ENCODE measurements around the gene RASL11A.
"Not testable (repeated sequence)": the region's sequence is repeated elsewhere in the genome, so short reads cannot be mapped to it uniquely, and the experiment has no call there.

Gene RASL11A

DNA sequence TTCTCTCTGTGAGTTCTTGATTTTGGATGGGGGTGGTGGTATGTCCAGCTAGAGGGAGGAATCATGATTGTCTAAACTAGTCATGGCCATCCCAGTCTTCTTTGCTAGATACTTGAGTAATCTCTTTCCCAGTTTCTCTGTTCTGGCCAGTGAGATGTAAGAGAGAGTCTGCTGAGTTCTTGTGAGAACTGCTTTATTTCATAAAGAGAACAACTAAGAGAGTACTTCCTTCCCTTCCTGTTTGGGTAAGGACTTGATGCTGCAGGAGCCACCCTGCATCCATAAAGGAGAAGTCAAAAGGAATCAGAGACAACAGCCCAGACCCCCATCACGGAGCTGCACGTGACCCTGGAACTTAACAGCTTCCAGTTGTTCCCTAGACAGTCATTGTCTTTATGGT is 3.0 kb upstream of the RASL11A start:
- no peak for DNase-seq (ENCODE audit: low read depth, low spot score)

DNA sequence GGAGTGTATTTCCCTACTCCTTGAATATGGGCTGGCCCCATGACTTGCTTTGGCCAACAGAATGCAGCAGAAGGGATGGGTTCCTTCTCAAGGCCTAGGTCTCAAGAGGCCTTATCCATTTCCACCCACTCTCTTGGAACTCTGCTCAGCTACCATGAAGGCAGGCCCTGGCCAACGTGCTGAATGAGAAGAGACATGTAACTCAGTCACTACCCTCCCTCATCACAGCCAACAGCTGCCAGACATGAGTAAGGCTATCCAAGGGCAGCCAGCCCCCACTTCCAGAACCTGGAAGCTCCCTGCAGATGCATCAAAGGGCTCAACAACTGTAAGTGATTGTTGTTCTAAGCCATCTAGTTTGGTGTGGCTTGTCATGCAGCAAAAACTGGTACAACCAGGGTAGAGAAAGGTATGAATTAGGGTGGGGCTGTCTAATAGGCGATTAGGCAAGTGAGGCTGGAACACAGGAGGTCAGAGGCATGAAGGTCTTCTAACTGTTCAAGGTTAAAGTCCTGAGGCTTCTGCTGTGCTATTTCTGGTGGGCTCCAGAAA is 1.4 kb upstream of the RASL11A start:
- DNase-seq (ENCODE audit: low read depth, low spot score) = no peak

DNA sequence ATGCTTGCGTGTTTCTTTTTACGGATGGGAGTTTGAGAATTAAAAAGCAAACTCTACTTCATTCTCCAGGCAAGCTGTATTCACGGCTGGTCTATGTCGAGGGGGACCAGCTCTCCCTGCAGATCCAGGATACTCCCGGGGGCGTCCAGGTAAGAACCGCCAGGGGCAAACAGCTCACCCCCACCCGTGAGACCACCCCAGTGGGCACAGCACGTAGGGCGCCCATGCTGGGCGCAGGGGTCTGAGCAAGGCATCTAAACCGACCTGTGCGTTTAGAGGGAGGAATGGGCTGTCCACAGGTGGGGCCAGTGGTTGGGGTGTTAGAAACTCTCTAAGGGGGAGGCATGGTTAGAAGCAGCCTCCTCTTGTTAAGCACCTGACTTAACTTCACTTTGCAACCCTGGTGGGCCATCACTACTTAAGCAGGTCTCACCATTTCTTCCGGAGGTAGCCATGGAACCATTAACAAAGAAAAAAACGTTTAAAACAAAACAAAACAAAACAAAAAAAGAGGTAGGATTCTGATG is 1.0 kb downstream of the RASL11A start:
- no peak for DNase-seq (ENCODE audit: low read depth, low spot score)

DNA sequence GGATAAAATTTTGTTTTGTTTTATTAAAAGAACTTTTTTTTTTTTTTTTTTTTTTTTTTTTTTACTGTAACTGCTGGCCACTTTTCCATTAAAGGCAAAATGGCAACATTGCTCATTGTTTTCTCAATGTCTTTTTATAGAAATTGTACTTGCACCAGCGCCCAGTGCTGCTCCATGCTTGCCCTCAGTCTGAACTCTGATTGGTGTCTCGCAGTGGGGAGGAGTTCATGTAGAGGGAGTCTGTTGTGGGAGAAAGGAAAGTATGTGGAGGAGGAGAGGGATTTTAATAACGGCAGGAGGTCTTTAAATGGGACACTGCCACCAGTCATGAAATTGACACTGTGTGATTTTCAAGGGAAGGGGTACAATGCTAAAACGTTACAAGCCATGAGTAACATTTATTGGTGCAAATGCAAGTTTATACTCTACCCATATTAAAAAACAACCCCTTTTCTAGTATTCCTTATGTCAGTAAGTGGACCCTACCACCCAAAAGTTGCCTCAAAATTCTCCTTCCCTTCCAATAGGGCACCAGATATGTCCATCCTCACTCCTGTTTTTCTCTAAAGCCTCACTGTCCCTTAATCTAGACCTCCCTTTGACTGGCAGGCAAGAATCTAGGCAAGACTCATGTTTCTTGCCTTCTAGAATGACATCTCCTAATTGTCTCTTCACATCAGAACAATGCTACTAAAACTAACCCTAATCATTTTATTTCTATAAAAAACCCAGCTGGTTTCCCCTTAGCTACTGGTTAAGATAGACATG is 3.2 kb downstream of the RASL11A start:
- DNase-seq (ENCODE audit: low read depth, low spot score) = no peak

DNA sequence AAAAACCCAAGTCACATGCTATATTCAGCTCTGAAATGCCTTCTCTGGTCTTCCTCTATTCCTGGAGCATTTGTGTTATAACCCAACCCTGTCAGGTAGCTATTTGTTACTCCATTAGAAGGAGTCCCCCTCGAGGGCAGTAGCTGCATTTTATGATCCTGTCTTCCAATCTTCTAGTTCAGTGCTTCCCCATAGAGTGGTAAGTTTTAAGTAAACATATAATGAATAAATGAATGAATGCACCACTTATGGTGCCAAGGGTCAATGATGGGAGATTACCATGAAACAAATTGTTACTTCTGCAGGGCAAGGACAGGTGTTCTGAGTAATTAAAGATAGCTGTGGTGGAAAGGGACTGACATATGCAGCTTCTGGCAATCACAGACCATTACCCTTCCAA is 4.0 kb downstream of the RASL11A start:
- no peak for DNase-seq (ENCODE audit: low read depth, low spot score)

DNA sequence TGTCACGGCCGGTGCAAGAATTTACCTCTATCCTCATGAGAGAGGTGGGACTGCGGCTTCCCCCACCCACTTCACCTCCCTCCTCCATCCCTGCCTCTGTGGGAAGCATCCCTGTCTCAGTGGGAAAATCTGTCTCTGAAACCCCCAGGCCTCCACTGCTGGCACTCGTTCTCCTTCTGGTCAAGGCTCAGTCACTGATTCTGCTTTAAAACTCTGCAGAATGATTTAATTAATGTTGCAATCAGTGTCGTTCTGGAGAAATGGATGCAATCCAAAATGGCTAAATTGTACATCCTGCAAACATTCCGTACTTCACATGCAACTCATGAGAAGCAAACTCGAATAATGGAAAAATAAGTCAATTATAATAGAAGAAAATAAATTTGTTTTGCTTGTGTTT is 5.6 kb downstream of the RASL11A start:
- DNase-seq (ENCODE audit: low read depth, low spot score) = no peak

DNA sequence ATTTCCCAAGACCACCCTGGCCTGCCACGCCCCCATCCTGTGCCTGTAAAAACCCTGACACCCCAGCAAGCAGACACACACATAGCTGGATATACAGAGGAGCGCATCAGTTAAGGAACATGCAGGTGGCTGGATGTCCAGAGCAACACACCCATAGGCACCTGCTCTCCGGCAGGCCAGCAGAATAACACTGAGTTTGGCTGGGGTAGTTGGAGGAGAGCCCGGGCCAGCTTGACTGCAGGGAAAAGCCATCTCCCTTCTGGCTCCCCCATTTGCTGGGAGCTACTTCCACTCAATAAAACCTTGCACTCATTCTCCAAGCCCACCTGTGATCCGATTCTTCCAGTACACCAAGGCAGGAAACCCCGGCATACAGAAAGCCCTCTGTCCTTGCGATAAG is 8.9 kb downstream of the RASL11A start:
- no peak for DNase-seq (ENCODE audit: low read depth, low spot score)

DNA sequence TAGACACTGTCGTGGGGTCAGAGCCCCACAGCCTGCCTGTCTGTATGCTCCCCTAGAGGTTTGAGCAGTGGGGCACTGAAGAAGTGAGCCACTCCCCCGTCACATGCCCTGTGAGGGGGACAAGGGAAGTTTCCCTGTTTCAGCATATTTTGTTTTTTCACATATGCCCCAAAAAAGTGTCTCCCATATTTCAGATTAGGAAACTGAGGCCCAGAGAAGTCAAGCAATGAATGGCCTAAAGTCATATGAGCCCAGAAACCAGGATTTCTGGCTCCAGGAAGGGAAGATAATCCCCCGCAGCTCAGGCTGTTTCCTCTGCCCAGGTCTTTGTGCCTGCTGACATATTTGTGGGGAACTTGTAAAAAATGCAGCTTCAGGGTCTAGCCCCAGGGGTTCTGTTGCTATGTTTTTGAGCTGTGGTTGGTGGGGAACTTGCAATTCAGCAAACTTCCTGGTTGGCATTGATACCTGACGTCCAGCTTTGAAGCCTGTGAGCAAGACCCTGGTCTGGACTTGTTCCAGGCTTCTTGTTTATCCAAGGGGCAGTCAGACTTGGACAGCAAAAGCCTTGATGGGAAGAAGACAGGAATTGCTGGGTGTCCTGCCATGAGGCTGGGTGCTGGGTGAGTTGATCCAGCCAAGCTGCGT is 9.5 kb downstream of the RASL11A start:
- DNase-seq (ENCODE audit: low read depth, low spot score) = no peak

DNA sequence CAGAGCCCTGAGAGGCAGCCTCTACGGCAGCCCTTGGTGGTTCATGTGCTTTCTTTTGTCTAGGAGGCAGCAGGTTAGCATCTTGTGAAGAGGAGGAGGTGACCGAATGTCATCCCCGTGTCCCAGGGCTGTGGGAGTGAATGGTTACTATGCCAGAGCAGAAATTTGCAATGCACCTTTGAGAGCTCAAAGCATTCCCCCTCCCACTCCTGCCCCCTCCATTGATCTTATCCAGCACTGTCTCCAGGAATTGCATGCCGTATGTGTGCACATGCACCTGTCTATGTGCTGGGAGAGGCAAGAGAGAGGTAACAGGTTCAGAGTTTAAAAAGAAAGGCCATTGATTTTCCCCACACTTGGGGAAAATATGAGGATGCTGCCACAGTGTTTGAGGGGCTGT is 10.2 kb downstream of the RASL11A start:
- no peak for DNase-seq (ENCODE audit: low read depth, low spot score)

DNA sequence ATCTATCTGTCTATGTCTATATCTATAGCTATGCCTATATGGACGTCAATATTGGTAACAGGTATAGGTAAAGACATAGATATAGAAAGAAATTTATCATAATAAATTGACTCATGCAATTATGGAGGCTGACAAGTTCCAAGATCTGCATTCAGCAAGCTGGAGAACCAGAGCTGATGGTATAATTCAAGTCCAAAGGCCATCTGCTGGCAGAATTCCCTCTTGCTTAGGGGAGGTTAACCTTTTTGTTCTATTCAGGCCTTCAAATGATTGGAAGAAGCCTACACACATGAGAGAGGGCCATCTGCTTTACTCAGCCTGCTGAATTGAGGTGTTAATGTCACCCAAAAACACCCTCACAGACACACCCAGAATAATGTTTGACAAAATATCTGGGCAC is 10.8 kb downstream of the RASL11A start:
- no peak for DNase-seq (ENCODE audit: low read depth, low spot score)

DNA sequence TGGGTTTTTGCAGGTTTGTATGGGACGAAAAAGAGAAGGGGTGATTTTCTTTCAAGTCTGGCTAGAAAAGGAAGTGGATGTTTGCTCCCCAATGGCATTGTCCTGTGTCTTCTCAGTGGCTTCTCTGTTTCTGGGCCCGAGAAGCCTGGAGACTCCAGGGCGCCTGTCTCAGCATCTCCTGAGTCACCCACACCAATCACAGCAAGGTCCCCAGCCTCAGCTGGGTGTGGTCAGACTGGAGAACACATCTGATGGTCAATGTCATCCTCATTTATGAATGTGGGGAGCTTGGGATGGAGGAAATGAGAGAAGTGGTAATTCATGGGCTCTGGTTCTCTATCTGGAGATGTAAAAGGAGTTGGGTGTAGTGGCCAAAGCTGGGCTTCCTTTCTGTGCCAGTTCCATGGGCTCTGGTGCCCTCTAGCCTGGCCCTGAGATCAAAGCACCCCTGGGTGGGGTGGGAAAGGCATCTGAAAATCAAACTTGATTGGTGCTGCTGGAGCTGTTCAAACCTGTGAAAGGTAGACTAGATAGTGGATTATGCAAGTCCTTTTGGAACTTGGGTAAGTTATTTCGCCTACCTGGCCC is 13.4 kb downstream of the RASL11A start:
- DNase-seq (ENCODE audit: low read depth, low spot score) = no peak

DNA sequence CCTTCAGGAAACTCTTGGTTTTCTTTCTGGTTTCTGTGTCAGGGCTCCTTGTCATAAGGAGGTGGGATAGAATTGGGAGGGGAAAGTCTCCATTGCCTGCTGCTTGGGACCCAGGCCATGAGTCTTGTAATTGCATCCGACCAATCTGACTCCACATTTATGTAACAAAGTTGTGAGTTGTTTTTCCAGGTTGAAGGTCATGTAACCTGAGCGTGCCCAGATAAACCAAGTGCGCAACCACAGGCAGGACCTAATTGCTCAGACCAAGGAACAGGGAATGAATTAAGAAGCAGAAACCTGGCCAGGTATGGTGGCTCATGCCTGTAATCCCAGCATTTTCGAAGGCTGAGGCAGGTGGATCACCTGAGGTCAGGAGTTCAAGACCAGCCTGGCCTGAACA is 17.8 kb downstream of the RASL11A start:
- DNase-seq (ENCODE audit: low read depth, low spot score) = no peak

DNA sequence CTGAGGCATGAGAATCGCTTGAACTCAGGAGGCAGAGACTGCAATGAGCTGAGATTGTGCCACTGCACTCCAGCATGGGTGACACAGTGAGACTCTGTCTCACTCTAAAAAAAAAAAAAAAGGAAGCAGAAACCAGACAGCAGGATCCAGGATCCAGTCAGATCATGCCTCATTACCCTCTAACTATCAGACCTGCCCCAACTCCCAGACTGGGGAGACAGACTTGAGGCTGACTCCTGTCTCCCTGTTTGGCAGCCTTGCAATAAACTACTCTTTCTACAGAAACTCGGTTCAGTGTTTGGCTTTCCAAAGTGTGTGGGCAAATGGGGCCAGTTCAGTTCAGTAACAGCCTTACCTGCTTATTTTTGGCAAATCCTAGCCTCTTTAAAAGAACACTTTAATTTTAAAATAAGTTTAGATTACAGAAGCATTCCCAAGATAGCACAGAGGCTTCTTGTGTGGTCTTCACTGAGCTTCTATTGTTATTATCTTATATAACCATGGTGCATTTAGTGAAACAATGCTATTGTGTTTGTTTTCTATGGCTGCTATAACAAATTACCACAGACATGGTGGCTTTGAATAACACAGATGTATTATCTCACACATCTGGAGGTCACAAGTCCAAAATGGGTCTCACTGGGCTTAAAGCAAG is 18.5 kb downstream of the RASL11A start:
- DNase-seq (ENCODE audit: low read depth, low spot score) = no peak

DNA sequence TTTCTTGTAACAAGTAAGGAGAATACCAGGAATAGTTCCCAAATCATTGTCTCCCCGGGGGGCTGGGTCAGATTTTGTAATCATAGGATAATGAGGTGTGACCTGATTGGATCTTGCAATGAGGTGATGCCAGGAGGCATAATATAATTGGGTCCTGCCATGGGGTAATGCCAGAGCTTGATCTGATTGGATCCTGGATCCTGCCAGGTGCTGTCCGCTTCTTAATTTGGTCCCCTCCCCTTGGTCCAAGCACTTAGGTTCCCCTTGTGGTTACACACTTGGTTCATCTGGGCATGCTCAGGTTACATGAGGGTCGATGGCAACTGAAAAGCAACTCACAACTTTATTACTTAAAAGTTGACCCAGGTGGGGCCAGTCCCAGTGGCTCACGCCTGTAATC is 20.1 kb downstream of the RASL11A start:
- no peak for DNase-seq (ENCODE audit: low read depth, low spot score)

DNA sequence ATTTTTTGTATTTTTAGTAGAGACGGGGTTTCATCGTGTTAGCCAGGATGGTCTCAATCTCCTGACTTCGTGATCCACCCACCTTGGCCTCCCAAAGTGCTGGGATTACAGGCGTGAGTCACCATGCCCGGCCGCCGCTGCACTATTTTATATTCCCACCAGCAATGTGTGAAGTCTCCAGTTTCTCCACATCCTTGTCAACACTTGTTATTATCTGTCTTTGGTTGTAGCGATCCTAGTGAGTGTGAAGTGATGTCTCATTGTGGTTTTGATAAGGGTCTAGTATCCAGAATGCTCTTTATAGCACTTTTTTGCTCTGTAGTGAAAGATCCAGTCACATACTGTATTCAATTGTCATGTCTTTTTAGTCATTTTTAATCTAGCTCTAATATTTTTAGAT is 21.3 kb downstream of the RASL11A start:
- not testable (repeated sequence) for DNase-seq (ENCODE audit: low read depth, low spot score)

DNA sequence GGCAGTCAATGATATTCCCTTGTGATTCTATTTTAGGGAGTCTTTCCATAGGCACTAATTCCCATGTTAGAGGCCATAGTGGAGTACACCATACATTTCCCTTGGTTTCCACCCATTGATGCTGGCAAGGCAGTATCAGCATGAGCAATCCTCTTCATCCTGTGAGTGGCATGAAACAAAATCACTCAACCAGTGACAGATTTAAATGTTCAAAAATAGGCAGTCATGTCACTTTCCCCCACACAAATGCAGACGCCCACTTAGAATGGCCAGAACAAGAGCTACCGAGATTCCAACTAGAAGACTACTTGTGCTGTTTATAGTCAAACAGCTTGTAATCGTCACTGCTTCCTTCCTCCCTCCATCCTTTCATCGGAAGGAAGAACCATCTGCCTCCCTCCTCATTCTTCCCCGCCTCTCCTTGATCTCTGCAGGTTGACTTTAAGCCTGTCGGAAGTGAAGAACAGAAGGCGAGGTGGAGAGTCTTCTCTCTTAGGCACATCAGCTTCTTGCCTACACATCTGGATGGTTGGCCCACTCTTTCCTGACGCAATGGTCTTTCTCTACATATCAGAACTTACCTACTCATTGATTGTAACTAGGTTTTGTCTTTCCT is 22.6 kb downstream of the RASL11A start:
- DNase-seq (ENCODE audit: low read depth, low spot score) = no peak

DNA sequence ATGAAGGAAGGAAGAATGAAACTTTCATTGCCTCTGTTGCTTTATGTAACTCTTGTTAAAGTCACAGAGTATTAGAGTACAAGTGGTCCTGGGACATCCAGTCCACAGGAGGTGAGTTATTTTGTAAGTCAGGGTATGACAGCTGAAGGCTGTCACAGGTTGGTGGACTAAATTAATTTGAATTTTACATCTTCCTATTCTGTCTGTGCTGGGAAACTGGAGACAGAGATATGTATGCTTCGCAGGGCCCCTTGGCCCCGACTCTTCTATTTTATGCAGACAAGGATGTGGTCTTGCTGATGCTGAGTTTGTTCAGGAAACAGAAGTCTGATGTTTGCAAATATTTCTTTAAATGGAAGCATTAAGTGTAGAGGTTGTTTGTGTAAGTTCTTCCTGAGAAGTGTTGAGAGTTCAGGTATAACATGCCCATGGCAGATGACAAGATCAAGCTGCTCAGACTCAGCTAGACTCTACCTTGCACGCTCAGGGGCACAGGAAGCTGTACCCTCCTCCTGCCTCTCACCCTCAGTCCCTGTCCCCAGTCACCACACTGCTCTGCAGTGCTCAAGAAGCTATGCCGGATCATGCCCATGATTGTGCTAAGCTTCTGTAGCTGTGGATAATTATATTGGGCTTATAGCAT is 23.4 kb downstream of the RASL11A start:
- no peak for DNase-seq (ENCODE audit: low read depth, low spot score)

DNA sequence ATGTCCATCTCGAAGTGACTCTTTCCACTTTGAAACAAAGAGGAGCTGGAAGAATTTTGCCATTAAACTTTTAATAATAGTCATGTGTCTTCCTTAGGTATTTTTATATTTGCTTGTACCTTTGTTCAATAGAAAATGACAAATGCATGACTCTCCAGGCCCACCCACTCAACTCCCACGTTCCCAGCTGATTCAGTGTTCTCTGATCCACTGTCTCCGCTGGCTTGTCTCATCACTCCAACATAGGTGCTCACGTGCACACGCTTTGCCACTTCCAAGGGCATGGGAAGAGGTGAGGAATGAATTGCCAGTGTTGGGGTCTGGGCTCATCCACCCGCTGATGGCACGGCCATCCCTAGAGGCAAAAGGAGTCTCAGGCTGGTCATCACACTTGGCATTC is 24.5 kb downstream of the RASL11A start:
- no peak for DNase-seq (ENCODE audit: low read depth, low spot score)

DNA sequence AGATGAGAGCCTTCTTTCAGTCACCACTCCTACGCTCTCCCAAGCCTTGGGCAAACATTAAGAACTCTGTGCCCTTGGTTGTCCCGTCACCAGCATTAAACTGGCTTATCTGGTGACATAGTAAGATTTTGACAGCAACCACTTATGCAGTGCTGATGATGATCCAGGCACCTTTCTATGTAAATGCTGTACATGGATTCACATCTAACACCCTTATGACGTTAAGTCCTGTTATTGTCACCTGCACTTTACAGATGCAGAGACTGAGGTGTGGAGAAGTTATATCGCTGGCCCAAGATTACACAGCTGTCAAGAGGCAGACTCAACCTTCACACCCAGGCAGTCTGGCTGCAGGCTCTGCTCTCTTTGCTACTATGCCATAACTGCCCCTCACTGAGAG is 25.0 kb downstream of the RASL11A start:
- DNase-seq (ENCODE audit: low read depth, low spot score) = no peak

DNA sequence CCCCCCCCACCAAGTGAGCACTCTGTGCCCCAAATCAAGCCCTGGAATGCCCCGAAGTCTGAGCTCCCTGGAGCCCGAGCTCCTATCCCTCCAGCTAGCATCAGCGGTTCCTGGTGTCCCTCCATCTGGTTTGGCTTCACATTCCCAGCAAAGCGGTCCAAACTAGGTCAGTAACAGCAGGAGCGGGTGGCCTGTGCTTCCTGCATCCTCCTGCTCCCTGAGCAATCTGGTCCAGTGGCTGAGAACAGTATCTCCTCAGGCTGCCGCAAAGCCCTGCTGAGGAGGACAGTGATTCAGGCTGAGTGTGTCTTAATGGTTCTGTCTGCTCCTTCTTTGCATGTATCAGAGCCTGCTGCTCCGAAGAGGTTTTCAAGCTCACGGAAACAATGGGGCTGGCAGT is 25.9 kb downstream of the RASL11A start:
- DNase-seq (ENCODE audit: low read depth, low spot score) = no peak

DNA sequence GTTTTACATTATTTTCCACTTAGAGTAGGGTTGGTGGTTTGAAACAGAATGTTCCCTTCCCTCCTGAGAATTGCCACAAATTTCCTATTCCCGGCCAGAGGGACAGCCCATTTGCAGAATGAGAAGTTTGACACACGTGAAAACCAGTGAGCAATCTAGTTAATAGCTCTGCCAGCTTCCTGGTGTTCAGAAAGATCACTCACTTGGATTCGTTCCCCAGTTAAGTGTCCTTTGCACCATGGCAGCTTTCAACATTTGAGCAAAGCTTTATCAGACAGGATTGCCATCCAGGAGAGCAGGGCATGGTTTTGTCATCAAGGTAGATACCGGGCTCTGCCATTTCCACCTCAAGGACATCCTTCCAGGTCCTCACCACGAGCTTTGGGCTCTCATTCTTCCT is 28.2 kb downstream of the RASL11A start:
- DNase-seq (ENCODE audit: low read depth, low spot score) = no peak
